Activated naive CD4-positive, alpha-beta T cell treated with Interleukin-2 at 50 U/mL for 16 hours (primary cell): ENCODE data around the gene GJD2.

Experiments used
- DNase-seq: peaks from one replicate; pipeline ENCODE4 v3.0.0-alpha.2; 2020

GJD2 gene

GRCh38 chr15:34721802-34722438 is 32.9 kb downstream of the GJD2 start:
- DNase-seq, result no peak

- no peak for DNase-seq
These were observed 33.5 kb downstream of the GJD2 start for GRCh38 chr15:34721157-34721801.

- no peak for DNase-seq
These were observed 35.1 kb downstream of the GJD2 start for GRCh38 chr15:34719695-34720094.

GRCh38 chr15:34718681-34719665 is 35.8 kb downstream of the GJD2 start:
- DNase-seq, result no peak

GRCh38 chr15:34717729-34718128 is 37.1 kb downstream of the GJD2 start:
- DNase-seq, result no peak

- no peak for DNase-seq
These were observed 38.7 kb downstream of the GJD2 start for GRCh38 chr15:34716111-34716510.

GRCh38 chr15:34714476-34715121 is 40.2 kb downstream of the GJD2 start:
- no peak for DNase-seq

GRCh38 chr15:34713635-34714034 is 41.2 kb downstream of the GJD2 start:
- no peak for DNase-seq

GRCh38 chr15:34709866-34710265 is 44.9 kb downstream of the GJD2 start:
- DNase-seq, result no peak

- no peak for DNase-seq
These were observed 46.4 kb downstream of the GJD2 start for GRCh38 chr15:34708422-34708821.

GRCh38 chr15:34701536-34701935 is 53.3 kb downstream of the GJD2 start:
- DNase-seq, result no peak
